Mammary epithelial cell (primary cell): ENCODE results near the gene SAP30BP.

Experiments
- EZH2 ChIP-seq: IDR thresholded peaks from 2 replicates; pipeline ENCODE4 v1.6.1; 2012; ENCODE audit warnings: low read length, inconsistent platforms, borderline replicate concordance
- TF ChIP-seq, protein P1 (sequence below), 2 donors: IDR thresholded peaks in 1 of 2; conservative IDR thresholded peaks in 1 of 2; 2 replicates each; pipeline ENCODE4 v1.5.1; 2011 to 2012; ENCODE audit warnings: inconsistent platforms in 2 of 2, low read length in 2 of 2, mild to moderate bottlenecking in 2 of 2, control low read depth in 1 of 2, low read depth in 1 of 2; ENCODE audit not compliant: insufficient read depth in 1 of 2; ENCODE audit errors: extremely low read depth in 1 of 2

DNA sequence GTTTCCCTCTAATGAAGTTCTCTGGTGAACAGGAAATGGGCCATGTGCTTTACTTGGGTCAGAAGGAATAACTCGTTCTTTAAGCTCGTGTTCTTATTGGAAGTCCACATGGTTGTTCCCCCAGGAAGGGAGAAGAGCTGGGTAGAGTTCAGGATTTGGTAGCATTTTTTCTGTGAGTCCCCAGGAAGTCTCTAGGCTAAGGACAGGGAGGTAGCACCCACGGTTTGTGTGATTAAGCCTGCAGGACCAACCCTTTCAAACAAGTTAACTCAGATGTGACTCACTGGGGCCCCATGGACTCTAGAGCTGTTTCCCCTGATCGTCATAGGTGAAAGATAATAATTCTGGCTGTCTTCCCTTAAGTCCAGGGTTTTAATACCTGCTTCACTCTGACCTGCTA lies 16.4 kb downstream of the SAP30BP start:
- TF ChIP-seq, protein P1, sequence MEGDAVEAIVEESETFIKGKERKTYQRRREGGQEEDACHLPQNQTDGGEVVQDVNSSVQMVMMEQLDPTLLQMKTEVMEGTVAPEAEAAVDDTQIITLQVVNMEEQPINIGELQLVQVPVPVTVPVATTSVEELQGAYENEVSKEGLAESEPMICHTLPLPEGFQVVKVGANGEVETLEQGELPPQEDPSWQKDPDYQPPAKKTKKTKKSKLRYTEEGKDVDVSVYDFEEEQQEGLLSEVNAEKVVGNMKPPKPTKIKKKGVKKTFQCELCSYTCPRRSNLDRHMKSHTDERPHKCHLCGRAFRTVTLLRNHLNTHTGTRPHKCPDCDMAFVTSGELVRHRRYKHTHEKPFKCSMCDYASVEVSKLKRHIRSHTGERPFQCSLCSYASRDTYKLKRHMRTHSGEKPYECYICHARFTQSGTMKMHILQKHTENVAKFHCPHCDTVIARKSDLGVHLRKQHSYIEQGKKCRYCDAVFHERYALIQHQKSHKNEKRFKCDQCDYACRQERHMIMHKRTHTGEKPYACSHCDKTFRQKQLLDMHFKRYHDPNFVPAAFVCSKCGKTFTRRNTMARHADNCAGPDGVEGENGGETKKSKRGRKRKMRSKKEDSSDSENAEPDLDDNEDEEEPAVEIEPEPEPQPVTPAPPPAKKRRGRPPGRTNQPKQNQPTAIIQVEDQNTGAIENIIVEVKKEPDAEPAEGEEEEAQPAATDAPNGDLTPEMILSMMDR (conservative IDR thresholded peaks at IDR 0.05 in 1 of 2, IDR thresholded peaks at IDR 0.05 in 1 of 2; ENCODE audit: extremely low read depth in 1 of 2, insufficient read depth in 1 of 2, low read depth in 1 of 2, low read length in 2 of 2): no peak
- TF ChIP-seq EZH2: no peak
